A549 treated with RU486 at 1 μM for 4 hours (cell line): ENCODE results near the gene UBAP1. TPM values are rescaled to one million over a fixed set of nuclear protein-coding genes. Genes with fewer than 3 reads are reported as not detected.

Experiments
- total RNA-seq: library from RNA; stranded (reverse); fragments of 200-300 nt; extraction: Qiagen RNA extraction; gene quantifications from 5 replicates; pipeline ENCODE4 v1.2.3, GENCODE V29; 2022; ENCODE audit warnings: low read depth

Gene UBAP1
- 39.7 to 45.9 TPM (median 41.1 TPM) in 5 replicates for total RNA-seq

DNA sequence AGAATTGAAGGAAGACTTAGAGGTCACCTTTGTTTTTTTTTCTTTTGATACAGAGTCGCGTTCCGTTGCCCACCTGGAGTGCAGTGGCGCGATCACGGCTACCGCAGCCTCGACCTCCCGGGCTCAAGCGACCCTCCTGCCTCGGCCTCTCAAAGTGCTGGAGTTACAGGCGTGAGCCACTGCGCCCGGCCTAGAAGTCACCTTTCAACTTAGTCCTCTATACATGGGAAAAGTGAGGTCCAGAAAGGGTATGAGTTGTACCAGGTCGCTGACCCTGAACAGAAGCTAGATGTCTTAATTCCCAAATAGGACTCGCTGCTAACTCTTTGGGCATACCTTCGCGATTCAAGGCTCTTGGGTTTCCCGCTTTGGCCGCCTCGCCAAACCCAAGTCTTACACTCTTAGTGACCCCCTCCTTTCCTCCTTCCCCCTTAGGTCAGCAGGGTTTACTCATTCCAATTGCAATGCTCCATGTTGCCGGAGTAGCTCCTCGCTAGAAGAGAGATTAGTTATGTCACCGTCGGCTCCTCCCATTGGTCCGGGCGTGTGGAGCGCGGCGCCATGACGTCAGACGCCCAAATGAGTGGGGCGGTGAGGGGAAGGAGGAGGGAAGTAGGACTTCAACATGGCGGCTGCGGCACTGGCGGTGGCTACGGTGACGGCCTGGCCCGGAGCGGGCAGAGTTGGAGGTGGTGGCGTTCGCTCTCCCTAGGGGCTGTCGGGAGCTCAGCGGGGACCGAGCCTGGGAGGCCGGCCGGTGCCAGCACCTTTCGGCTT is at the start of gene UBAP1:
Gene UBAP1 (plus strand): TSS at position 608 of the 777 bp plus-strand sequence. CDS start 41,872 bp downstream, outside the sequence.

Other genes with a start within 250 kb of the UBAP1 start
- 33.3 to 41.5 TPM (median 39.3 TPM) in 5 replicates for gene UBAP2, start 130.2 kb upstream of the UBAP1 start, total RNA-seq
- gene DCAF12, start 52.3 kb upstream of the UBAP1 start, total RNA-seq, result 30.3 to 42.1 TPM (median 38.6 TPM) in 5 replicates
- gene KIF24, start 150.2 kb downstream of the UBAP1 start, total RNA-seq, result 3.3 to 3.7 TPM (median 3.5 TPM) in 5 replicates
- 23.1 to 24.6 TPM (median 24.4 TPM) in 5 replicates for gene NUDT2, start 150.5 kb downstream of the UBAP1 start, total RNA-seq
- gene MYORG, start 197.9 kb downstream of the UBAP1 start, total RNA-seq, result 2.9 to 4.4 TPM (median 4.0 TPM) in 5 replicates